H1 (cell line): ENCODE results near the gene USB1. TPM values are rescaled to one million over a fixed set of nuclear protein-coding genes. Genes with fewer than 3 reads are reported as not detected.

Experiments used
- CTCF ChIA-PET: fragments of 300-600 bp; sonication (Branson Sonifier 250); formaldehyde crosslinking; loops from one replicate; lab custom pipeline; 2021; ENCODE audit not compliant: partially characterized antibody; lab: Charles Lee
- POLR2A ChIA-PET: fragments of 300-600 bp; sonication (Branson Sonifier 250); formaldehyde crosslinking; loops from one replicate; lab custom pipeline; 2021; ENCODE audit warnings: inconsistent platforms; ENCODE audit not compliant: partially characterized antibody; lab: Charles Lee
- DNase-seq, 2 experiments: peaks; one replicate each; pipeline versions ENCODE4 v3.0.0 to v3.0.0-alpha.2; 2010 to 2022; ENCODE audit warnings: low spot score in 2 of 2, low read depth in 1 of 2, mixed read lengths in 1 of 2
- FAIRE-seq: peaks from 2 replicates; lab custom pipeline; 2011; peaks lifted over from hg19 to GRCh38; lab: Jason Lieb, UNC
- H2AFZ ChIP-seq: 2 replicates; pipeline ENCODE4 v1.8.1; 2012; ENCODE audit warnings: low read length, inconsistent platforms
- H2AK5ac ChIP-seq: 2 replicates; pipeline ENCODE4 v1.6.1; 2013; ENCODE audit warnings: low read depth, low read length
- H2BK120ac ChIP-seq: replicated peaks from 2 replicates; pipeline ENCODE3; 2013; ENCODE audit warnings: low read depth, low read length, inconsistent platforms
- H2BK12ac ChIP-seq: 2 replicates; pipeline ENCODE4 v1.6.1; 2013; ENCODE audit warnings: low read depth, low read length
- H2BK15ac ChIP-seq: 2 replicates; pipeline ENCODE4 v1.6.1; 2013; ENCODE audit warnings: low read length
- H2BK20ac ChIP-seq: 2 replicates; pipeline ENCODE4 v1.6.1; 2013; ENCODE audit warnings: low read length
- H2BK5ac ChIP-seq: 2 replicates; pipeline ENCODE4 v1.6.1; 2013; ENCODE audit warnings: low read depth, low read length
- H3K14ac ChIP-seq: 2 replicates; pipeline ENCODE4 v1.6.1; 2013; ENCODE audit warnings: inconsistent platforms; ENCODE audit not compliant: insufficient read length
- H3K18ac ChIP-seq: 2 replicates; pipeline ENCODE4 v1.6.1; 2013; ENCODE audit warnings: low read length; ENCODE audit errors: extremely low read depth
- H3K23ac ChIP-seq: 2 replicates; pipeline ENCODE4 v1.6.1; 2013; ENCODE audit warnings: inconsistent platforms; ENCODE audit not compliant: insufficient read length
- H3K23me2 ChIP-seq: 2 replicates; pipeline ENCODE4 v1.6.1; 2013; ENCODE audit warnings: low read depth, low read length
- H3K27ac ChIP-seq: 2 replicates; pipeline ENCODE4 v1.6.1; 2011; ENCODE audit warnings: low read depth, low read length, inconsistent platforms
- H3K27me3 ChIP-seq, 4 experiments: replicated peaks in 1 of 4; 1 replicate in 1 of 4; 2 replicates in 3 of 4; pipeline versions ENCODE4 v1.6.1 to v1.8.1; 2011 to 2013; ENCODE audit warnings: low read length in 3 of 4, mild to moderate bottlenecking in 3 of 4, inconsistent platforms in 2 of 4, mixed read lengths in 2 of 4, moderate library complexity in 1 of 4; ENCODE audit not compliant: control insufficient read depth in 3 of 4, insufficient read depth in 3 of 4; ENCODE audit errors: extremely low read depth in 1 of 4
- H3K36me3 ChIP-seq, 4 experiments: 2 replicates each; pipeline versions ENCODE4 v1.6.1 to v1.8.1; 2011 to 2013; ENCODE audit warnings: mild to moderate bottlenecking in 4 of 4, low read length in 3 of 4, moderate library complexity in 2 of 4, control low read depth in 1 of 4, inconsistent platforms in 1 of 4; ENCODE audit not compliant: insufficient read depth in 4 of 4, control insufficient read depth in 2 of 4
- H3K4ac ChIP-seq: replicated peaks from 2 replicates; pipeline ENCODE3; 2013; ENCODE audit warnings: low read length, low read depth, mixed read lengths, inconsistent platforms; ENCODE audit not compliant: insufficient read length
- H3K4me1 ChIP-seq, 4 experiments: replicated peaks in 1 of 4; 1 replicate in 1 of 4; 2 replicates in 3 of 4; pipeline versions ENCODE4 v1.6.1 to v1.8.1; 2011 to 2013; ENCODE audit warnings: low read length in 3 of 4, inconsistent platforms in 2 of 4, mixed read lengths in 1 of 4; ENCODE audit not compliant: insufficient read depth in 4 of 4, control insufficient read depth in 3 of 4
- H3K4me2 ChIP-seq, 2 experiments: 2 replicates each; pipeline versions ENCODE4 v1.6.1 to v1.8.1; 2011 to 2013; ENCODE audit warnings: low read depth in 2 of 2, low read length in 2 of 2, control low read depth in 1 of 2, inconsistent platforms in 1 of 2, mild to moderate bottlenecking in 1 of 2; ENCODE audit not compliant: insufficient read depth in 1 of 2
- H3K4me3 ChIP-seq, 4 experiments: fragments of 200-600, 300-600 bp in 1 of 4; sonication (generic), shearing (Covaris generic), sonication (Bioruptor Twin) in 1 of 4; 2 replicates each; pipeline versions ENCODE4 v1.5.1 to v1.8.1; 2011 to 2016; ENCODE audit warnings: low read length in 4 of 4, low read depth in 3 of 4, control low read depth in 2 of 4, inconsistent platforms in 2 of 4, mild to moderate bottlenecking in 2 of 4, mixed read lengths in 1 of 4, moderate library complexity in 1 of 4; ENCODE audit not compliant: insufficient read depth in 2 of 4; ENCODE audit errors: extremely low read depth in 1 of 4
- H3K56ac ChIP-seq: replicated peaks from 2 replicates; pipeline ENCODE3; 2013; ENCODE audit warnings: low read depth, mild to moderate bottlenecking, mixed read lengths, low read length, inconsistent platforms; ENCODE audit not compliant: insufficient read length
- H3K79me1 ChIP-seq: 2 replicates; pipeline ENCODE4 v1.6.1; 2013; ENCODE audit warnings: low read depth, low read length, control low read depth
- H3K79me2 ChIP-seq, 2 experiments: 2 replicates each; pipeline versions ENCODE4 v1.6.1 to v1.8.1; 2012 to 2013; ENCODE audit warnings: low read length in 2 of 2, mild to moderate bottlenecking in 2 of 2, inconsistent platforms in 1 of 2; ENCODE audit not compliant: insufficient read depth in 2 of 2, control insufficient read depth in 1 of 2
- H3K9ac ChIP-seq, 4 experiments: replicated peaks in 1 of 4; 1 replicate in 1 of 4; 2 replicates in 3 of 4; pipeline versions ENCODE4 v1.6.1 to v1.8.1; 2011 to 2013; ENCODE audit warnings: low read depth in 3 of 4, low read length in 3 of 4, control low read depth in 2 of 4, mild to moderate bottlenecking in 2 of 4, moderate library complexity in 2 of 4, inconsistent platforms in 1 of 4; ENCODE audit errors: extremely low read depth in 1 of 4
- H3K9me3 ChIP-seq, 2 experiments: 2 replicates each; pipeline versions ENCODE4 v1.6.1 to v1.8.1; 2012 to 2013; ENCODE audit warnings: mild to moderate bottlenecking in 2 of 2, moderate library complexity in 2 of 2, control low read depth in 1 of 2, inconsistent platforms in 1 of 2, low read depth in 1 of 2, low read length in 1 of 2, mixed read lengths in 1 of 2; ENCODE audit not compliant: insufficient read depth in 2 of 2
- H4K20me1 ChIP-seq, 2 experiments: replicated peaks in 1 of 2; 2 replicates each; pipeline versions ENCODE3 to v1.8.1; 2011 to 2013; ENCODE audit warnings: inconsistent platforms in 2 of 2, low read length in 2 of 2, mild to moderate bottlenecking in 1 of 2; ENCODE audit not compliant: insufficient read depth in 2 of 2, control insufficient read depth in 1 of 2
- H4K5ac ChIP-seq: 2 replicates; pipeline ENCODE4 v1.6.1; 2013; ENCODE audit warnings: low read length, low read depth, mixed read lengths, inconsistent platforms; ENCODE audit not compliant: insufficient read length
- H4K8ac ChIP-seq: 2 replicates; pipeline ENCODE4 v1.8.0; 2013; ENCODE audit warnings: mild to moderate bottlenecking, moderate library complexity, low read length, inconsistent platforms; ENCODE audit not compliant: insufficient read depth; ENCODE audit errors: extremely low read depth
- H4K91ac ChIP-seq: replicated peaks from 2 replicates; pipeline ENCODE3; 2013; ENCODE audit warnings: low read length, mixed read lengths, inconsistent platforms; ENCODE audit not compliant: insufficient read length
- CHD2 ChIP-seq: IDR thresholded peaks from 2 replicates; pipeline ENCODE4 v1.6.1; 2012; ENCODE audit warnings: low read length, improper control_type of control experiment
- EZH2 ChIP-seq: fragments of 200-600 bp; sonication (generic); IDR thresholded peaks from 2 replicates; pipeline ENCODE4 v1.7.1; 2012; ENCODE audit warnings: low read depth, mild to moderate bottlenecking, moderate library complexity, low read length, inconsistent platforms; ENCODE audit not compliant: severe bottlenecking
- KDM1A ChIP-seq: fragments of 200-600, 300-600 bp; sonication (generic); IDR thresholded peaks from 2 replicates; pipeline ENCODE4 v1.7.1; 2016; ENCODE audit warnings: mild to moderate bottlenecking, low read length, borderline replicate concordance
- KDM4A ChIP-seq: IDR thresholded peaks from one replicate; pipeline ENCODE4 v1.7.1; 2012; ENCODE audit warnings: low read depth, mild to moderate bottlenecking, moderate library complexity, low read length, inconsistent platforms; ENCODE audit not compliant: severe bottlenecking
- NRF1 ChIP-seq: IDR thresholded peaks from 2 replicates; pipeline ENCODE4 v1.6.1; 2011; ENCODE audit warnings: mild to moderate bottlenecking, low read depth, low read length, improper control_type of control experiment
- RNF2 ChIP-seq: fragments of 200-900, 300-1000 bp; sonication (generic); IDR thresholded peaks from 2 replicates; pipeline ENCODE4 v1.7.1; 2016; ENCODE audit warnings: borderline replicate concordance, low read depth, mild to moderate bottlenecking, antibody characterized with exemption, low read length; ENCODE audit not compliant: poor library complexity, severe bottlenecking; ENCODE audit errors: missing control alignments
- USF2 ChIP-seq: IDR thresholded peaks from 2 replicates; pipeline ENCODE4 v1.6.1; 2011; ENCODE audit warnings: low read length, improper control_type of control experiment
- YY1 ChIP-seq: IDR thresholded peaks from 2 replicates; pipeline ENCODE4 v1.6.1; 2011; ENCODE audit warnings: low read depth, mild to moderate bottlenecking, low read length
- ZNF274 ChIP-seq: IDR thresholded peaks from 2 replicates; pipeline ENCODE4 v1.7.0; 2012; ENCODE audit warnings: low read length, borderline replicate concordance; ENCODE audit errors: extremely low read depth
- WGBS, 2 experiments: shearing (Covaris generic) in 1 of 2; methylation state at CpG; one replicate each; pipeline versions ENCODE4 v1.1.6 to v1.1.7; 2013 to 2015; ENCODE audit warnings: low lambda C conversion rate in 2 of 2, mixed read lengths in 2 of 2, inconsistent platforms in 1 of 2, low coverage in 1 of 2, missing lambda C conversion rate in 1 of 2; ENCODE audit not compliant: insufficient replicate concordance in 2 of 2, insufficient coverage in 1 of 2, insufficient read length in 1 of 2; ENCODE audit errors: extremely low coverage in 1 of 2, missing lambda C conversion rate in 1 of 2; 5-methylcytosine and 5-hydroxymethylcytosine counted together
- polyA plus RNA-seq, 7 experiments: library from polyadenylated mRNA; depleted of rRNA in 3 of 7; stranded (reverse) in 5 of 7; unstranded in 2 of 7; fragments of >200 nt in 5 of 7; fragments of 200-250 nt in 2 of 7; gene quantifications; 1 replicate in 5 of 7; 2 replicates in 1 of 7; 4 replicates in 1 of 7; pipeline versions ENCODE4 v1.2.1 to v1.2.3, GENCODE V29; 2011 to 2013; ENCODE audit warnings: missing spikeins in 2 of 7, mixed read lengths in 2 of 7
- total RNA-seq: library from RNA; stranded (reverse); fragmentation: NEBNext Ultra II Directional; extraction: Animal tissue kit (Norgen Biotek cat#: 25700); gene quantifications from 2 replicates; pipeline ENCODE4 v1.2.1, GENCODE V29; 2021

The USB1 gene
- total and polyA plus RNA-seq, 2 of the 8 experiments (the other 6 are each of a cell fraction or from before 2014, with no cell fraction given): 65.4 to 75.9 TPM

GRCh38 chr16:57960826-57961472 is 40.3 kb upstream of the USB1 start:
- Histone ChIP-seq H3K4ac (no peak overlapping the region), H3K9ac (no peak overlapping the region), H2BK120ac (no peak overlapping the region), H4K8ac (no peak overlapping the region; the same call in 1 of the 2 replicates), H3K14ac (no peak overlapping the region), H4K91ac (no peak overlapping the region), H2AFZ (no peak overlapping the region), H4K20me1 (no peaks in the 10 kb centered on the region), H3K79me2 (no peaks in the 10 kb centered on the region), H3K23ac (no peak overlapping the region), H2BK20ac (no peak overlapping the region), H3K27ac (no peak overlapping the region), H3K56ac (no peak overlapping the region), H3K79me1 (no peaks in the 10 kb centered on the region), H3K9me3 (no peaks in the 10 kb centered on the region), H2BK12ac (no peak overlapping the region), H2BK15ac (no peak overlapping the region), H4K5ac (no peak overlapping the region), H3K36me3 (no peaks in the 10 kb centered on the region), H3K4me3 (no peak overlapping the region), H3K18ac (no peak overlapping the region), H3K27me3 (no peaks in the 10 kb centered on the region), H3K23me2 (no peaks in the 10 kb centered on the region), H3K4me2 (no peak overlapping the region), H2AK5ac (no peak overlapping the region), H3K4me1 (peaks cover 0 to 10% (median 5%) of the 10 kb centered on the region in 4 experiments; a peak in 6 of 7 replicates), H2BK5ac (no peak overlapping the region)
- DNase-seq: no peak
- WGBS, 2 experiments: 89% methylated on average over 7 of the region's 7 CpGs; no CpG with 5 or more reads in 1 of the 2 experiments
- POLR2A ChIA-PET: interaction anchor here (3.1 kb wide), 1 partner anchor 11 kb away, joined by 10 read pairs; the partner anchor contains the start of gene CNGB1
- CTCF ChIA-PET: interaction anchor here (1.2 to 2.1 kb wide), 4 partner anchors 8 to 19 kb away, joined by 3 to 10 read pairs (median 5); partner anchors contain the start of gene CNGB1
- no peak for FAIRE-seq
- TF ChIP-seq KDM1A (no peak), USF2 (no peak), NRF1 (no peak), CHD2 (no peak), EZH2 (no peak), YY1 (no peak), ZNF274 (no peak), KDM4A (no peak), RNF2 (no peak)
